Measurements from ENCODE around the gene ZMYND10.

Gene ZMYND10

DNA sequence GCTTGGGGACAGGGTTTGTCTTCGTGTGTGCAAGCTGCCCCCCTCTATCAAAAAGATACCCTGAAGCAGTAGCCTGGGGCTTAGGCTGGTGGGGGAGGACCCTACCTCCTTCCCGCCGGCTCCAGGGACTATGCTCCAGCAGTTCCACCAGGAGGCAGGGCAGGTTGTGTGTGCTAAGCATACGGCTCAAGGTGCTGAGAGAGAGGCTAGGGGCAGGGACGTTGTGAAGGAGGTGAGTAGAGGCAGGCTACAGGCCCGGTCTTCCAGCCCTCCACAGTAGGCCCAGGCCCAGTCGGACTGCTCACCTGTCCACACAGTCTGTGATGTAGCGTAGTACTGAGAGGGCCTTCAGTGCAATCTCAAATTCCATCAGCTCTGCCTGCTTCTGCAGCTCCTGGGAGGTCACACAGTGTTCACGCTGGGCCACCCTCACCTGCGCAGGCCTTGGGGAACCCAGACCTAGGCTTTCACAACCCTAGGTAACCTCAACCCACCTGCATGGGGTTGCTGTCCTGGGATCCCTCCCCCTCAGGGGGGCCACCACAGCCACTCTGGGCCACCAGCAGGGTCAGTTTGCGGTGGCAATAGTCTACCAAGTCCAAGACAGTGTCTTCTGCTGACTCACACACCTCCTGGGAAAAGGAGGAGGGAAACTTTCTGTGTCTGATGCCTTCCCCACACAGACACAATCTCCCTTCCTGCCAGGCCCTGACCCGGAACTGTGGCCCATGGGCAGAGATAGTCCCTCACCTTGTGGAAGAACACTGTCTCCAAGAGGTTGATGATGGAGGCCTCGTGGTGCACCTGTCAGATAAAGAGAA is 2.5 kb downstream of the ZMYND10 start:
- no peak for DNase-seq

GRCh38 chr3:50341996-50342650 is 3.4 kb downstream of the ZMYND10 start:
- DNase-seq = no peak

DNA sequence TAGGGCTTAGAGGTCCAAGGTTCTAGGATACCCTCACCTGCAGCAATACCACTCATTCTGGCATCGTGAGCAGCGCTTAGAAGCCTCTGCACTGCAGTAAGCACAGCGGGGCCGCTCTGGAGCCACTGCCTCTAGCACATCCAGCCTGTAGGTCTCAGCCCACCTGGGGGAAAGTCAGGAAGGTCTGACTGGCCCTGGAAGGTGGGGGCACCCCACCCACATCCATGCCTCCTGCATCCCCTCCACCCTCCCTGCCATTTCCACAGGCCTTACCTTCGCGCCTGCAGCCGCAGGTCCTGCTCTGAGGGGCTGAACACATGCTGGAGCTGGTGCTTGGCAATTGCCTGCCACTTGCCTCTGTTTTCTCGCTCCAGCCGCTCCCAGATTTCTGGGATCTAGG is 4.0 kb downstream of the ZMYND10 start:
- no peak for DNase-seq

- peak; percentile 35 to 40 for DNase-seq
Observed at GRCh38 chr3:50340448-50341329, 4.8 kb downstream of the ZMYND10 start, which contains the start of gene RASSF1. Gene RASSF1 (minus strand): TSS chr3:50340836. CDS start chr3:50340805, 31 bp downstream.

- no peak for DNase-seq
Observed at GRCh38 chr3:50340147-50340447, 5.4 kb downstream of the ZMYND10 start.

GRCh38 chr3:50339485-50340146 is 5.9 kb downstream of the ZMYND10 start:
- no peak for DNase-seq

GRCh38 chr3:50338965-50339364 is 6.6 kb downstream of the ZMYND10 start:
- DNase-seq = no peak

DNA sequence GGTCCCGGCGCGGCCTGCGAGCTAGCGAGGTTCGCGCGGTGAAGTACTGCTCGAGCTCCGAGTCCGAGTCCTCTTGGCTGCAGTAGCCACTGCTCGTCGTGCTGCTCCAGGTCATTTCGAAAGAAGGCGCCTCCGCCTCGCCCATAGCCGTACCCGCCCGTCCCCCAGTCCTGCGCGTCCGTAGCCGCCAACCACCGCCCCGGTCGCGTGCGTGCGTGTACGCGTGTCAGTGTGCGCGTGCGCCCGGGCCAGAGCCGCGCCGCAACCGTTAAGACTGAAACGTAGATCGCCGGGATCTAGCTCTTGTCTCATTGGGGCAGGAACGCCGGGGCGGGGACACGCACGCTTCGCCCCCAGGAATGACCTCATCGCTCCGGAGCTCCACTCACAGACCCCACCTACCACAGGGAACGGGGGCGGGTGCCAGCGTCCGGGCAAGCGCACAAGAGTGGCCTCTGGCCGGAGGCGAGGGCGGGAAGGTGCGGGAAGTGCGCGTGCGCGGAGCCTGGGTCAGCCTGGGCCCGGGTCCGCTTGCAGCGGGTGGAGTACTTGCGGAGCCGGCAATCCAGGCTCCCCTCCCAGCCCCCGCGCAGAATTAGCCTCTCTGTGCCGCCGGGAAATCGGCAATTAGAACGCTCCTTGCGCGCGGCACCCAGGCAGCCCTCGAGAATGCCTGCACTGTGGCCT is 8.2 kb downstream of the ZMYND10 start:
- peak; percentile 90 to 92 for DNase-seq

- peak; percentile 37 to 44 for DNase-seq
Observed at GRCh38 chr3:50336452-50337174, 8.9 kb downstream of the ZMYND10 start.

GRCh38 chr3:50334339-50335075 is 11.0 kb downstream of the ZMYND10 start:
- no peak for DNase-seq

GRCh38 chr3:50333744-50334328 is 11.7 kb downstream of the ZMYND10 start:
- DNase-seq = no peak

- no peak for DNase-seq
Observed at GRCh38 chr3:50331364-50331907, 14.1 kb downstream of the ZMYND10 start.

DNA sequence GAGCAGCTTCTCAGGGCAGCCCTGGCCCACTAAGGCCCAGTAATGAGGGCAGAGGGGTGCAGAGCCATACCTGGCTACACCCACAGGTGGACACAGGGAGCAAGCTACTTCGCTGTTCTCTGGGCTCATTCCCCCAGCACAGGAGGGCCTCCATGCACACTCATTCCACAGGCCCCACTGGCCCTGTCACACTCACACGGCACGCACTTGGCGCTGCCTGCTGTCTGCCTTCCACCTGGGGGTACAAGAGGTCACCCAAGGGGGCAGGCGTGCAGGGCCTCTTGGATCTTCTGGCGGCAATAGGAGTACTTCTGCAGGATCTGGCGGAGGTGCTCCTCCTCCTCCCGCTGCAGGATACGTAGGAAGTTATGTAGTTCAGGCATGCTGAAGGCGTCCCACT is 15.2 kb downstream of the ZMYND10 start:
- no peak for DNase-seq

GRCh38 chr3:50327943-50328691 is 17.4 kb downstream of the ZMYND10 start, which contains the start of gene TUSC2:
Gene TUSC2 (minus strand): TSS chr3:50328223. CDS start chr3:50328099, 124 bp downstream.
- DNase-seq = peak; percentile 92 to 93

DNA sequence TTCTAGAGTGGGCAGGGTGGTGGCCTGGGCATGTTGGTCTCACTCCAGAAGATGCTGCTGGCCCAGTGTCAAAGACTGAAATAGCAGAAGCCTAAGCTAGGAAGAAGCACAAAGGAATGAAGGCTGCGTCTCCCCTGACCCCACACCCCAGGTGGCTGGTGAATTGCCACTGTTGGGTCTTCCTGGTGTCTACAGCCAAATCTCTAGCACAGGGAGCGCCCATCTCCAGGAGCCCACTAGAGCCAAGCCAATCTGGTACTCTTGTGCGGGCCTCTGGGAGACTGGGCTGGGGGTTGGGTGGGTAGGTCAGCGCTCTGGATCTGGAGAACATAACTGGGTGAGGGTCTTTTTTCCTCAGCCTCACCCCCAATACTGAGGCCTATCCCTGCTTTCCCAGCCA is 18.4 kb downstream of the ZMYND10 start:
- no peak for DNase-seq

DNA sequence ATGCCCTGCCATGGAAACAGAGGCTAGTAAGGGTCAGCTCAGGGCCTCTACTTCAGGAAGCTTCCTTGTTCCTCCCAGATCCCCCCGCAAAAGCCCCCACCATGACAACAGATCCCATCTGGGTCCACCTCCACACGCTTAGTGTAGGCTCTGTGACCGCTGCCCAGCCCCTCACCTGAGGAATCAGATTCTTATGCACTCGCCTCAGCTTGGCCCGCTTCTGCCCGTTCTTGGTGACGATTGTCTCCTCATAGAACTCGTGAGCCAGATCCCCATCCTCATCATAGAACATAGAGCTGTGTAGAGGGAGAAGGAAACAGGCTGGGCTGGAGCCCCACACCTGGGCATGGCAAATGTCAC is 19.4 kb downstream of the ZMYND10 start:
- DNase-seq = no peak

DNA sequence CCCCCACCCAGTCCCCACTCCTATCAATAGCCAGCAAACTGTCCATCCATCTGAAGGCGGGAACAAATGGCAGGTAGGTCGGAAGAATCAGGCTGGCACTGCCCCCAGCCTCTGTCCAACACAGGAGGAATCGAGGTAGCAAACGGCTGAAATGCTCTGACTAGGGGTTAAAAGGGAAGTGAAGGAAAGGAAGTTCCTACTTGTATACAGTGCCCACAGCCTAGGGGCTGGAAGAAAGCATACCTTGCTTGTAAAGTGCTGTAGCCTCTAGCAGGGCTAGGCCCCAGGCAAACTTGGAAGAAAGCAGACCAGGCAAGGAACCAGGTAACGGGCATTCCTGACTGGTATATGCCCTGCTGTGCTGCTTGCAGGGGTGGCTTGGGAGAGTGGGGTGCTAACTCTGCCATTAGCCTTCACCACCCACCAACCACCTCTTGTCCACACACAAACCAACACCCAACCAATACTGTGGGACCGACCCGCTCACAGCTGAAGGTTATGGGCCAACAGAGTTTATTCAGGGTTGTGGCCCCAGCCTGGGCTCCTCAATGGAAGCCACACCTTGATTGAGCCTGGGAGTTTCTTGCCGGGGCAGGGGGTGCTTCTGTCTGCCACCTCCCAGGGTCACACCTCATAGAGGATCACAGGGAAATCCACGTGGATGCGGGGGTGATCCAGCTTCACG is 19.9 kb downstream of the ZMYND10 start:
- DNase-seq = no peak

- no peak for DNase-seq
Observed at GRCh38 chr3:50325113-50325480, 20.4 kb downstream of the ZMYND10 start.
